Ovary (tissue), 9 donors: ENCODE results near the gene NEDD9. TPM values are rescaled to one million over a fixed set of nuclear protein-coding genes. Genes with fewer than 3 reads are reported as not detected.

Source experiments
- DNase-seq, 5 donors: peaks; one replicate each; pipeline ENCODE4 v3.0.0-alpha.2; 2019 to 2020
- H3K27ac ChIP-seq, 2 donors: fragments of 200-600 bp; one replicate each; pipeline versions ENCODE4 v1.5.1 to v1.8.0; 2019 to 2022
- H3K27me3 ChIP-seq: fragments of 200-600 bp; one replicate; pipeline ENCODE4 v1.8.0; 2022
- H3K36me3 ChIP-seq: fragments of 200-600 bp; sonication (generic); one replicate; pipeline ENCODE4 v1.5.1; 2019
- H3K4me1 ChIP-seq: one replicate; pipeline ENCODE4 v1.8.1; 2013; ENCODE audit warnings: mild to moderate bottlenecking, moderate library complexity; ENCODE audit not compliant: insufficient read depth
- H3K4me3 ChIP-seq: fragments of 200-600 bp; sonication (generic); one replicate; pipeline ENCODE4 v1.5.1; 2017
- H3K9me3 ChIP-seq, 2 donors: fragments of 200-600 bp in 1 of 2; sonication (generic) in 1 of 2; one replicate each; pipeline versions ENCODE4 v1.5.1 to v1.8.1; 2013 to 2019; ENCODE audit warnings: mild to moderate bottlenecking in 1 of 2, moderate library complexity in 1 of 2
- EP300 ChIP-seq: sonication (generic); formaldehyde crosslinking; IDR thresholded peaks from one replicate; pipeline ENCODE4 v1.6.1; 2017; ENCODE audit warnings: antibody characterized with exemption
- POLR2A ChIP-seq: fragments of 450-650 bp; IDR thresholded peaks from one replicate; pipeline ENCODE4 v1.6.1; 2017; ENCODE audit warnings: antibody characterized with exemption, mild to moderate bottlenecking, moderate library complexity
- WGBS, 3 donors: extraction: QIAGEN DNeasy Blood & Tissue Kit in 1 of 3; methylation state at CpG; one replicate each; pipeline versions ENCODE4 v1.1.5 to v1.1.7; 2013 to 2017; 5-methylcytosine and 5-hydroxymethylcytosine counted together
- intact Hi-C, 4 donors: fragments of 100-400 bp; cut with DNase I; formaldehyde crosslinking; loops; one replicate each; pipeline versions ENCODE4 v1.11.0 to v1.15.1; 2022 to 2023
- polyA plus RNA-seq, 2 donors: library from polyadenylated mRNA; stranded (reverse); fragments of 200-250 nt in 1 of 2; fragments of 350-450 nt in 1 of 2; fragmentation: Illumina TruSeq in 1 of 2; extraction: RNeasy Lipid Tissue Mini Kit (QIAGEN cat#74804) in 1 of 2; gene quantifications; one replicate each; pipeline ENCODE4 v1.2.3, GENCODE V29; 2013 to 2014
- total RNA-seq, 7 donors: library from RNA; depleted of rRNA in 2 of 7; stranded (reverse); fragments of >200 nt in 2 of 7; fragmentation: NEBNext Ultra II Directional in 3 of 7; extraction: Animal tissue kit (Norgen Biotek cat#: 25700) in 3 of 7; gene quantifications; one replicate each; pipeline versions ENCODE4 v1.1.0 to v1.2.4, GENCODE V29; 2016 to 2023
- TF ChIP-seq, protein P1 (sequence below), 3 donors: fragments of 450-650 bp in 2 of 3; fragments of 200-600 bp in 1 of 3; IDR thresholded peaks; one replicate each; pipeline versions ENCODE4 v1.5.1 to v1.8.0; 2016 to 2022; ENCODE audit warnings: antibody characterized with exemption in 3 of 3, mild to moderate bottlenecking in 1 of 3
- donor health status: DM: no; HTN: no; CAD: no; lungs with moderate emphysema.
- donor health status: DM: no; HTN: no; CAD: no.
- donor health status: Bipolar disorder and iron deficiency.
- donor health status: DM: yes; HTN: yes; CAD: no.
- donor health status: DM: no; HTN: no; CAD: no.
- donor health status: DM: yes; HTN: yes; CAD: no.

The NEDD9 gene
- total and polyA plus RNA-seq, 9 donors: 5.0 to 49.4 (median 13.7) TPM

GRCh38 chr6:11152581-11152980 lies 79.9 kb downstream of the NEDD9 start:
- Histone ChIP-seq H3K27me3 (no peaks in the 10 kb centered on the region), H3K4me1 (no peaks in the 10 kb centered on the region), H3K27ac (no peak overlapping the region), H3K9me3 (no peaks in the 10 kb centered on the region), H3K36me3 (no peaks in the 10 kb centered on the region), H3K4me3 (no peak overlapping the region)
- TF ChIP-seq EP300 (no peak), POLR2A (no peak)
- TF ChIP-seq, protein P1, sequence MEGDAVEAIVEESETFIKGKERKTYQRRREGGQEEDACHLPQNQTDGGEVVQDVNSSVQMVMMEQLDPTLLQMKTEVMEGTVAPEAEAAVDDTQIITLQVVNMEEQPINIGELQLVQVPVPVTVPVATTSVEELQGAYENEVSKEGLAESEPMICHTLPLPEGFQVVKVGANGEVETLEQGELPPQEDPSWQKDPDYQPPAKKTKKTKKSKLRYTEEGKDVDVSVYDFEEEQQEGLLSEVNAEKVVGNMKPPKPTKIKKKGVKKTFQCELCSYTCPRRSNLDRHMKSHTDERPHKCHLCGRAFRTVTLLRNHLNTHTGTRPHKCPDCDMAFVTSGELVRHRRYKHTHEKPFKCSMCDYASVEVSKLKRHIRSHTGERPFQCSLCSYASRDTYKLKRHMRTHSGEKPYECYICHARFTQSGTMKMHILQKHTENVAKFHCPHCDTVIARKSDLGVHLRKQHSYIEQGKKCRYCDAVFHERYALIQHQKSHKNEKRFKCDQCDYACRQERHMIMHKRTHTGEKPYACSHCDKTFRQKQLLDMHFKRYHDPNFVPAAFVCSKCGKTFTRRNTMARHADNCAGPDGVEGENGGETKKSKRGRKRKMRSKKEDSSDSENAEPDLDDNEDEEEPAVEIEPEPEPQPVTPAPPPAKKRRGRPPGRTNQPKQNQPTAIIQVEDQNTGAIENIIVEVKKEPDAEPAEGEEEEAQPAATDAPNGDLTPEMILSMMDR (IDR thresholded peaks at IDR 0.05): no peak
- DNase-seq: no peak
- intact Hi-C loops: no loop called here

DNA sequence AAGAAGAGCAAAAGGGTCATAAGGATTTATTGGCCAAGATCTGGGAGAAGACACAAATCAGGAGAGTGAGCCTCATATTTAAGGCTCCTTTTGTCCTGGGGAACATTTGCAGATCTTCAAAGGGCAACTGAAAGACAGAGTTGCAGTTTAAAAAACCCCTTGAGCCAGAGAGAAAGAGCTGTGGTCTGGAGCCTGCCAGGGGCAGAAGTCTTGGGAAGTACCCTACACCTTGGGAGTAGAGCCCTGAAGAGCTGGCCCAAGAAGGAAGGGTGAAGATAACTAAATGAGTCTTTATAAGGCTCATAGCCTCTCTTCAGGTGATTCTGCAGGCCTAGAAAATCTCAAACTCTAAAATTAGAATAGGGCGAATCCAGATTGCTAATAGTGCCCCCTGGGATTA lies 81.0 kb downstream of the NEDD9 start:
- intact Hi-C loops: no loop called here
- H3K27me3 ChIP-seq: no peaks in the 10 kb centered on the region
- H3K9me3 ChIP-seq: no peaks in the 10 kb centered on the region
- H3K4me3 ChIP-seq: no peak overlapping the region
- no peak overlapping the region for H3K27ac ChIP-seq
- TF ChIP-seq, protein P1 (IDR thresholded peaks at IDR 0.05): no peak
- TF ChIP-seq POLR2A (no peak), EP300 (no peak)
- DNase-seq: no peak
- H3K4me1 ChIP-seq: no peaks in the 10 kb centered on the region
- WGBS, 3 donors: 90 to 97% (median 97%) methylated on average over 1 of the region's 1 CpG
- H3K36me3 ChIP-seq: no peaks in the 10 kb centered on the region

DNA sequence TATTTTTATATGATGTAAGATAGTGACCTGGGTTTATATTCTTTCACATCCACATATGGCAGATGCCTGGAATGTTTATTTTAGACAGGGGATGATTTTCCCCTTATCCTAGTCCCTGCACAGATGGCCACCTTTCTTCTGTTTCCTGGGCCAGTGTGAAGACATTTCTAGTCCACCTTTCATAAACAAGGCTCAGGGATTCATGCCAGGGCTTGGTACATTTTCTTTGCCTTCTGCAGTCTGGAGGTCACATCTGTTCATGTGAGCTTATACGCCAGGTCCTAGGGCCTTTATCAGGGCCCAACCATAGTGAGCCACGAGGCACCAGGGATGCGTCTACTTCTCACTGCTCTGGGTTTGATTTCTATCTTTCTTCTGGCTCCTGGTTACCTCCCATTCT lies 82.9 kb downstream of the NEDD9 start:
- no peak for TF ChIP-seq EP300
- TF ChIP-seq, protein P1 (IDR thresholded peaks at IDR 0.05): no peak
- no peak for TF ChIP-seq POLR2A
- 95 to 97% (median 95%) methylated on average over 3 of the region's 3 CpGs for WGBS, 3 donors
- intact Hi-C loops: loop anchor here in 2 of 4 donors (10.0 kb wide), 1 partner anchor 345 kb away; no protein-coding TSS in a partner anchor

GRCh38 chr6:11146117-11146826 lies 86.2 kb downstream of the NEDD9 start:
- WGBS, 3 donors: 94 to 96% (median 96%) methylated on average over 4 of the region's 4 CpGs

More for the DNA sequence above, 82.9 kb downstream of the NEDD9 start:
- H3K27me3 ChIP-seq: no peaks in the 10 kb centered on the region
- H3K4me3 ChIP-seq: no peak overlapping the region
- no peak for DNase-seq
- H3K9me3 ChIP-seq: no peaks in the 10 kb centered on the region
- H3K36me3 ChIP-seq: no peaks in the 10 kb centered on the region
- no peak overlapping the region for H3K27ac ChIP-seq
- H3K4me1 ChIP-seq: no peaks in the 10 kb centered on the region

More at GRCh38 chr6:11146117-11146826, 86.2 kb downstream of the NEDD9 start:
- H3K9me3 ChIP-seq: no peaks in the 10 kb centered on the region
- intact Hi-C loops: loop anchor here in 2 of 4 donors (10.0 kb wide), 1 partner anchor 349 kb away; no protein-coding TSS in a partner anchor
- no peaks in the 10 kb centered on the region for H3K4me1 ChIP-seq
- no peaks in the 10 kb centered on the region for H3K27me3 ChIP-seq
- no peak overlapping the region for H3K27ac ChIP-seq
- DNase-seq: no peak
- H3K4me3 ChIP-seq: no peak overlapping the region
- no peak for TF ChIP-seq POLR2A
- TF ChIP-seq EP300: no peak
- TF ChIP-seq, protein P1 (IDR thresholded peaks at IDR 0.05): no peak
- H3K36me3 ChIP-seq: no peaks in the 10 kb centered on the region
